GM19324 (cell line): ENCODE data around the gene DGCR8.
A peak's percentile ranks its signal among the peaks of the same experiment; 100 is the strongest.
"Not testable (repeated sequence)": the region's sequence is repeated elsewhere in the genome, so short reads cannot be mapped to it uniquely, and the experiment has no call there.

ENCODE experiments used
- ATAC-seq: cut with Tn5 transposase; IDR thresholded peaks from one replicate; pipeline ENCODE4 v1.9.1; 2021; ENCODE audit warnings: mild to moderate bottlenecking, moderate library complexity; ENCODE audit not compliant: unreplicated experiment, low FRiP score

The DGCR8 gene

GRCh38 chr22:20065896-20066616 lies 14.0 kb upstream of the DGCR8 start:
- ATAC-seq, result no peak

- ATAC-seq, result no peak
Measured at GRCh38 chr22:20066617-20067383, 13.2 kb upstream of the DGCR8 start.

GRCh38 chr22:20067384-20067682 lies 12.7 kb upstream of the DGCR8 start:
- ATAC-seq, result not testable (repeated sequence)

- no peak for ATAC-seq
Measured at GRCh38 chr22:20068640-20069039, 11.4 kb upstream of the DGCR8 start.

GRCh38 chr22:20069331-20070042 lies 10.6 kb upstream of the DGCR8 start:
- no peak for ATAC-seq

GRCh38 chr22:20071524-20071972 lies 8.5 kb upstream of the DGCR8 start:
- no peak for ATAC-seq

- ATAC-seq, result no peak
Measured at GRCh38 chr22:20076627-20077172, 3.3 kb upstream of the DGCR8 start.

- ATAC-seq, result peak; percentile 66
Measured at GRCh38 chr22:20080445-20080775, 369 bp downstream of the DGCR8 start.

GRCh38 chr22:20080776-20081654 lies 974 bp downstream of the DGCR8 start:
- ATAC-seq, result no peak

- ATAC-seq, result no peak
Measured at GRCh38 chr22:20083157-20083890, 3.3 kb downstream of the DGCR8 start.

- ATAC-seq, result no peak
Measured at GRCh38 chr22:20083891-20084546, 4.0 kb downstream of the DGCR8 start.

GRCh38 chr22:20084547-20085413 lies 4.7 kb downstream of the DGCR8 start:
- no peak for ATAC-seq

GRCh38 chr22:20085651-20086050 lies 5.6 kb downstream of the DGCR8 start:
- no peak for ATAC-seq

- ATAC-seq, result no peak
Measured at GRCh38 chr22:20086101-20086599, 6.1 kb downstream of the DGCR8 start.

- ATAC-seq, result no peak
Measured at GRCh38 chr22:20086763-20087162, 6.7 kb downstream of the DGCR8 start.

- no peak for ATAC-seq
Measured at GRCh38 chr22:20087319-20088262, 7.5 kb downstream of the DGCR8 start.

- no peak for ATAC-seq
Measured at GRCh38 chr22:20088263-20088648, 8.2 kb downstream of the DGCR8 start.
